A549 (cell line): Measurements from ENCODE around the gene DPH5.

Experiments used
- CTCF ChIP-seq: fragments of >200 bp; sonication (Bioruptor Twin); formaldehyde crosslinking; IDR thresholded peaks from 3 replicates; pipeline ENCODE4 v1.5.1; 2016
- GATA3 ChIP-seq: IDR thresholded peaks from 2 replicates; pipeline ENCODE4 v1.6.1; 2012; ENCODE audit warnings: borderline replicate concordance
- HDAC2 ChIP-seq: fragments of 200-600 bp; sonication (generic); IDR thresholded peaks from 2 replicates; pipeline ENCODE4 v1.6.1; 2016
- JUN ChIP-seq, 2 experiments: fragments of >200 bp; sonication (Bioruptor Twin); formaldehyde crosslinking; IDR thresholded peaks; 2 replicates in 1 of 2; 3 replicates in 1 of 2; pipeline ENCODE4 v1.6.1; 2016 to 2017
- MAFK ChIP-seq: fragments of 450-650 bp; IDR thresholded peaks from 2 replicates; pipeline ENCODE4 v1.6.1; 2014; ENCODE audit not compliant: partially characterized antibody

- TF ChIP-seq CTCF: no peak
- TF ChIP-seq MAFK: no peak
- no peak for TF ChIP-seq HDAC2
- TF ChIP-seq GATA3: no peak
- no peak for TF ChIP-seq JUN (IDR thresholded peaks at IDR 0.05)
Observed at GRCh38 chr1:100943533-100943932, 82.1 kb downstream of the DPH5 start.
